Measurements from ENCODE around the gene DUSP21. TPM values are rescaled to one million over a fixed set of nuclear protein-coding genes. Genes with fewer than 3 reads are reported as not detected.
"Not testable (repeated sequence)": the region's sequence is repeated elsewhere in the genome, so short reads cannot be mapped to it uniquely, and the experiment has no call there.

Gene DUSP21
- total RNA-seq, 4 donors from 2014 or later, result not detected

- intact Hi-C loops (cut with DNase I), result no loop called here
- WGBS, 2 donors, result 88 to 96% methylated on average over 10 of the region's 10 CpGs
Measured at GRCh38 chrX:44842550-44843317, 1.1 kb upstream of the DUSP21 start.

GRCh38 chrX:44843318-44843702, 511 bp upstream of the DUSP21 start:
- H3K4me1 ChIP-seq, result no peaks in the 10 kb centered on the region
- intact Hi-C loops (cut with DNase I), result no loop called here
- H3K27ac ChIP-seq, result no peak overlapping the region
- no peaks in the 10 kb centered on the region for H3K27me3 ChIP-seq
- no peak for DNase-seq
- no peak for TF ChIP-seq POLR2A (IDR thresholded peaks at IDR 0.05)
- no peak for TF ChIP-seq CTCF (IDR thresholded peaks at IDR 0.05)
- no peaks in the 10 kb centered on the region for H3K9me3 ChIP-seq
- no peak overlapping the region for H3K4me3 ChIP-seq (replicated peaks in 1 of 3)
- WGBS, 2 donors, result 88 to 97% methylated on average over 2 of the region's 2 CpGs
- no peaks in the 10 kb centered on the region for H3K36me3 ChIP-seq

More at GRCh38 chrX:44842550-44843317, 1.1 kb upstream of the DUSP21 start:
- DNase-seq, result no peak
- H3K27me3 ChIP-seq, result no peaks in the 10 kb centered on the region
- no peak overlapping the region for H3K27ac ChIP-seq
- no peaks in the 10 kb centered on the region for H3K9me3 ChIP-seq
- TF ChIP-seq CTCF (IDR thresholded peaks at IDR 0.05) (no peak), POLR2A (IDR thresholded peaks at IDR 0.05) (no peak)
- H3K4me3 ChIP-seq (replicated peaks in 1 of 3), result no peak overlapping the region
- no peaks in the 10 kb centered on the region for H3K36me3 ChIP-seq
- no peaks in the 10 kb centered on the region for H3K4me1 ChIP-seq

GRCh38 chrX:44844204-44844603, 383 bp downstream of the DUSP21 start:
- no peak for DNase-seq
- no peaks in the 10 kb centered on the region for H3K27me3 ChIP-seq
- WGBS, 2 donors, result 98 to 100% methylated on average over 23 to 26 of the region's 26 CpGs
- H3K4me3 ChIP-seq (replicated peaks in 1 of 3), result no peak overlapping the region
- H3K9me3 ChIP-seq, result no peaks in the 10 kb centered on the region
- no peaks in the 10 kb centered on the region for H3K4me1 ChIP-seq
- no peak for TF ChIP-seq CTCF (IDR thresholded peaks at IDR 0.05)
- no peak for TF ChIP-seq POLR2A (IDR thresholded peaks at IDR 0.05)
- intact Hi-C loops (cut with DNase I), result no loop called here
- no peak overlapping the region for H3K27ac ChIP-seq
- no peaks in the 10 kb centered on the region for H3K36me3 ChIP-seq

GRCh38 chrX:44850891-44851290, 7.1 kb downstream of the DUSP21 start:
- intact Hi-C loops (cut with DNase I); H3K27me3 ChIP-seq; H3K4me1 ChIP-seq; H3K36me3 ChIP-seq; H3K27ac ChIP-seq; DNase-seq; H3K9me3 ChIP-seq; H3K4me3 ChIP-seq (replicated peaks in 1 of 3): not testable (repeated sequence)
- 56 to 60% methylated on average over 4 to 6 of the region's 6 CpGs for WGBS, 2 donors

- no peaks in the 10 kb centered on the region for H3K36me3 ChIP-seq
- H3K4me3 ChIP-seq (replicated peaks in 1 of 3), result no peak overlapping the region
- H3K4me1 ChIP-seq, result peaks cover 17 to 18% of the 10 kb centered on the region in 2 donors
- H3K27ac ChIP-seq, result peak overlapping the region in 1 of 3 donors; percentile 98
- no peak for TF ChIP-seq CTCF (IDR thresholded peaks at IDR 0.05)
- no peak for TF ChIP-seq POLR2A (IDR thresholded peaks at IDR 0.05)
- no peaks in the 10 kb centered on the region for H3K27me3 ChIP-seq
- peak; percentile 10 to 21 for DNase-seq
- intact Hi-C loops (cut with DNase I), result no loop called here
- no peaks in the 10 kb centered on the region for H3K9me3 ChIP-seq
- WGBS, 2 donors, result 42 to 53% methylated on average over 16 of the region's 16 CpGs
Measured at GRCh38 chrX:44871114-44871645, 27.4 kb downstream of the DUSP21 start.

All from thyroid gland (tissue), 4 donors.